A549 (cell line): ENCODE data around the gene ALS2. TPM values are rescaled to one million over a fixed set of nuclear protein-coding genes. Genes with fewer than 3 reads are reported as not detected.

Source experiments
- ATAC-seq, 2 experiments: fragments of 200-7000 bp in 1 of 2; fragments of >200 bp in 1 of 2; cut with Nextera tagmentation in 1 of 2; cut with Tn5 transposase in 1 of 2; 3 replicates each; pipeline versions ENCODE4 v1.8.0 to v1.9.1; 2018 to 2020; ENCODE audit warnings: mild to moderate bottlenecking in 1 of 2, moderate library complexity in 1 of 2
- CTCF ChIA-PET: fragments of 300-600 bp; sonication (Branson Sonifier 250); formaldehyde crosslinking; extraction: SDS; loops from one replicate; lab custom pipeline; 2021; ENCODE audit warnings: antibody characterized with exemption, inconsistent platforms; lab: Yijun Ruan, JAX
- POLR2A ChIA-PET: fragments of 350-600 bp; formaldehyde crosslinking; extraction: SDS; loops from one replicate; lab custom pipeline; 2021; ENCODE audit warnings: antibody characterized with exemption, inconsistent platforms; lab: Yijun Ruan, JAX
- DNase-seq, 2 experiments: peaks; one replicate each; pipeline versions ENCODE4 v3.0.0 to v3.0.0-alpha.2; 2011 to 2016; ENCODE audit warnings: low read depth in 1 of 2, low spot score in 1 of 2
- FAIRE-seq: peaks from 2 replicates; lab custom pipeline; 2011; peaks lifted over from hg19 to GRCh38; lab: Jason Lieb, UNC
- H3K27ac ChIP-seq, 2 experiments: fragments of >200 bp; sonication (Bioruptor Twin); formaldehyde crosslinking; 3 replicates each; pipeline ENCODE4 v1.5.1; 2016 to 2017
- H3K4me1 ChIP-seq: fragments of >200 bp; sonication (Bioruptor Twin); formaldehyde crosslinking; 3 replicates; pipeline ENCODE4 v1.6.1; 2016
- H3K4me2 ChIP-seq: fragments of >200 bp; sonication (Bioruptor Twin); formaldehyde crosslinking; 3 replicates; pipeline ENCODE4 v1.6.1; 2016
- H3K4me3 ChIP-seq: fragments of >200 bp; sonication (Bioruptor Twin); formaldehyde crosslinking; 3 replicates; pipeline ENCODE4 v1.5.1; 2016
- H3K9me3 ChIP-seq: fragments of >200 bp; sonication (Bioruptor Twin); formaldehyde crosslinking; 3 replicates; pipeline ENCODE4 v1.6.1; 2016
- CEBPB ChIP-seq, 2 experiments: fragments of >200 bp in 1 of 2; sonication (Bioruptor Twin) in 1 of 2; formaldehyde crosslinking in 1 of 2; IDR thresholded peaks; 2 replicates each; pipeline ENCODE4 v1.6.1; 2012 to 2016
- CHD2 ChIP-seq: fragments of 150-350 bp; IDR thresholded peaks from 2 replicates; pipeline ENCODE4 v1.6.1; 2014; ENCODE audit warnings: low read length; ENCODE audit not compliant: partially characterized antibody
- CHD4 ChIP-seq: fragments of 200-600 bp; sonication (generic); IDR thresholded peaks from 2 replicates; pipeline ENCODE4 v1.6.1; 2016; ENCODE audit warnings: antibody characterized with exemption, mild to moderate bottlenecking, borderline replicate concordance
- EHMT2 ChIP-seq: fragments of 200-600 bp; sonication (generic); IDR thresholded peaks from 2 replicates; pipeline ENCODE4 v1.6.1; 2016; ENCODE audit warnings: antibody characterized with exemption, low read depth, mild to moderate bottlenecking, moderate library complexity
- EP300 ChIP-seq, 2 experiments: fragments of >200 bp; sonication (Bioruptor Twin); formaldehyde crosslinking; IDR thresholded peaks; 2 replicates in 1 of 2; 3 replicates in 1 of 2; pipeline ENCODE4 v1.6.1; 2016 to 2017
- ESRRA ChIP-seq: fragments of 150-350 bp; IDR thresholded peaks from 2 replicates; pipeline ENCODE4 v1.6.1; 2014; ENCODE audit warnings: mild to moderate bottlenecking, low read length, borderline replicate concordance
- FOSL2 ChIP-seq, 2 experiments: fragments of 450-650 bp in 1 of 2; fragments of >200 bp in 1 of 2; sonication (Bioruptor Twin) in 1 of 2; formaldehyde crosslinking; IDR thresholded peaks; 2 replicates each; pipeline versions ENCODE4 v1.5.0 to v1.6.1; 2016 to 2020; ENCODE audit warnings: mild to moderate bottlenecking in 1 of 2, moderate library complexity in 1 of 2
- HOXB13 ChIP-seq: fragments of 250-450 bp; sonication (Bioruptor Pico); IDR thresholded peaks from 2 replicates; pipeline ENCODE4 v1.5.0; 2020; ENCODE audit warnings: low read depth, mild to moderate bottlenecking, moderate library complexity
- HOXB5 ChIP-seq: fragments of 250-450 bp; sonication (Bioruptor Pico); IDR thresholded peaks from 2 replicates; pipeline ENCODE4 v1.5.0; 2020; ENCODE audit warnings: mild to moderate bottlenecking, moderate library complexity
- JUN ChIP-seq, 2 experiments: fragments of >200 bp; sonication (Bioruptor Twin); formaldehyde crosslinking; IDR thresholded peaks; 2 replicates in 1 of 2; 3 replicates in 1 of 2; pipeline ENCODE4 v1.6.1; 2016 to 2017
- KDM1A ChIP-seq: fragments of 200-600 bp; sonication (generic); IDR thresholded peaks from 2 replicates; pipeline ENCODE4 v1.6.1; 2016; ENCODE audit warnings: low read depth, mild to moderate bottlenecking
- KDM5A ChIP-seq: fragments of 200-600 bp; sonication (generic); IDR thresholded peaks from 2 replicates; pipeline ENCODE4 v1.6.1; 2016; ENCODE audit warnings: antibody characterized with exemption, mild to moderate bottlenecking
- MAFK ChIP-seq: fragments of 450-650 bp; IDR thresholded peaks from 2 replicates; pipeline ENCODE4 v1.6.1; 2014; ENCODE audit not compliant: partially characterized antibody
- NFE2L2 ChIP-seq: fragments of 150-350 bp; conservative IDR thresholded peaks from 2 replicates; pipeline ENCODE4 v1.6.1; 2014; ENCODE audit warnings: low read length
- PHF8 ChIP-seq: fragments of 200-600 bp; sonication (generic); IDR thresholded peaks from 2 replicates; pipeline ENCODE4 v1.6.1; 2016; ENCODE audit warnings: low read depth, mild to moderate bottlenecking, antibody characterized with exemption, moderate library complexity, borderline replicate concordance
- POLR2A ChIP-seq: IDR thresholded peaks from 2 replicates; pipeline ENCODE4 v1.6.1; 2012; ENCODE audit warnings: mild to moderate bottlenecking, low read length
- RCOR1 ChIP-seq: fragments of 150-350 bp; IDR thresholded peaks from 2 replicates; pipeline ENCODE4 v1.6.1; 2014; ENCODE audit warnings: antibody characterized with exemption, low read length, low read depth
- RFX5 ChIP-seq: fragments of 450-650 bp; IDR thresholded peaks from 2 replicates; pipeline ENCODE4 v1.7.1; 2014; ENCODE audit warnings: antibody characterized with exemption, mild to moderate bottlenecking, moderate library complexity
- SMC3 ChIP-seq: fragments of >200 bp; sonication (Bioruptor Twin); formaldehyde crosslinking; IDR thresholded peaks from 3 replicates; pipeline ENCODE4 v1.6.1; 2018; ENCODE audit warnings: inconsistent platforms
- WGBS: methylation state at CpG from one replicate; pipeline ENCODE4 v1.1.6; 2017; ENCODE audit errors: missing lambda C conversion rate; 5-methylcytosine and 5-hydroxymethylcytosine counted together
- polyA minus RNA-seq: library from RNA; depleted of rRNA, polyadenylated mRNA; stranded (reverse); fragments of >200 nt; gene quantifications from 2 replicates; pipeline ENCODE4 v1.2.3, GENCODE V29; 2011; rRNA and poly(A)+ RNA removed
- polyA plus RNA-seq, 4 experiments: library from polyadenylated mRNA; depleted of rRNA in 3 of 4; stranded (reverse); fragments of >200 nt; fragmentation: RNase III in 1 of 4; extraction: RNeasy Plus Mini Kit Qiagen cat#74134 plus additional on column Dnase treatment in 1 of 4; gene quantifications; 2 replicates in 3 of 4; 3 replicates in 1 of 4; pipeline ENCODE4 v1.2.3, GENCODE V29; 2011 to 2017
- TF ChIP-seq, protein P1 (sequence below): fragments of 450-650 bp; IDR thresholded peaks from 2 replicates; pipeline ENCODE4 v1.6.1; 2014; ENCODE audit warnings: antibody characterized with exemption
- TF ChIP-seq, protein P2 (sequence below): IDR thresholded peaks from 2 replicates; pipeline ENCODE4 v1.6.1; 2012
- TF ChIP-seq, protein P3 (sequence below): IDR thresholded peaks from 2 replicates; pipeline ENCODE4 v1.6.1; 2012
- TF ChIP-seq, protein P4 (sequence below): fragments of 250-450 bp; sonication (Bioruptor Pico); IDR thresholded peaks from 2 replicates; pipeline ENCODE4 v1.5.0; 2021; ENCODE audit warnings: mild to moderate bottlenecking, moderate library complexity, borderline replicate concordance
- TF ChIP-seq, protein P5 (sequence below): fragments of >200 bp; sonication (Bioruptor Twin); formaldehyde crosslinking; IDR thresholded peaks from 3 replicates; pipeline ENCODE4 v1.6.1; 2016
- TF ChIP-seq, protein P6 (sequence below): IDR thresholded peaks from 2 replicates; pipeline ENCODE4 v1.6.1; 2012; ENCODE audit warnings: low read depth, borderline replicate concordance
- TF ChIP-seq, protein P7 (sequence below): fragments of >200 bp; sonication (Bioruptor Twin); formaldehyde crosslinking; IDR thresholded peaks from 2 replicates; pipeline ENCODE4 v1.6.1; 2016

The ALS2 gene
- polyA plus RNA-seq (2011; rRNA removed) (23.3 and 25.7 TPM in 2 replicates), polyA plus RNA-seq (2017; fragmentation: RNase III; extraction: RNeasy Plus Mini Kit Qiagen cat#74134 plus additional on column Dnase treatment) (14.3 to 18.2 TPM (median 18.1 TPM) in 3 replicates), polyA minus RNA-seq (33.2 and 37.1 TPM in 2 replicates)
- polyA plus RNA-seq (2012; cell fraction: cytosol; rRNA removed) = 5.5 and 6.6 TPM in 2 replicates
- polyA plus RNA-seq (2012; cell fraction: nucleus; rRNA removed) = 4.9 and 8.2 TPM in 2 replicates

DNA sequence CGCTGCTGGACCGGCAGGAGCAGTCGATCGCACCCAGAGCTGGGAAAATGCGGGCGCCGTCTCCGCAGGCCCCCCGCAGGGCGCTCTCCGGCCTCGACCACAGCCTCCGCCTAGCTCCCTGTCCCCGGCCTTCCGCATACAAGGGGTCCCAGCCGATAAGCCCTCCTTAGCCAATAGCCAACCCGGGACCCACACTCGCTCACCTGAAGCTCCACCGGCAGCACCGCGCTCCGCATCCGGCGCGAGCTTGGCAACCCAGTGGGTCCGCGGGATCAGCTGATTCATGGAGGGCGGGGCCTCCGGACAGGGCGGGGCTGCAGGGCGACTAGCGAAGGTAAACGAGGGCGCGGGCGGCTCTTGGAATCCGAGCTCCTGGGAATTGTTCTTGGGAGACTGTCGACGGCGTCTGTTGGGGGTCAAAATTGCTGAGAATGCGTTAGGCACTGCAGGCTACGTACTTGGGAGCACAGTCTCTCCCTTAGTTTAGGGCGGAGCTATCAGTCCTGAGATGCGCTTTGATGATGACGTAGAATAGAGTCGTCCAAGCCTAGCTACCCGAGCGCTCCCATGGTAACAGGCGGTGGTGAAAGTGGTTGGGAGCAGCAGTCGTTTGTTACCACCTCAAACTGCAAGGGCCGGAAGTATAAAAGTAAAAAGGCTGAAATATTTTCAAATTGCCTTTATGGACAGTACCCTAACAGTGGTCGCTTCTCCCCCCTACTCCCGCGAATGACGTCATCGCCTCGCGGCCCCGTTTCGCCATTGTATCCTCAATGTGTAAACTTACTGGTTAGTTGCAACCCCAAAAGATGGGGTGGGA lies at the start of gene ALS2:
TSS of gene ALS2 (minus strand) at position 260 of the 820 bp plus-strand sequence. CDS start 12,048 bp downstream, outside the sequence.
- Histone ChIP-seq H3K27ac (peak within 1 kb of the TSS; percentile 79 to 94), H3K4me1 (peaks cover 27% of the 10 kb centered on the region; the same call in 2 of the 3 replicates), H3K9me3 (no peaks in the 10 kb centered on the region), H3K4me3 (peak within 1 kb of the TSS; percentile 64), H3K4me2 (peak within 1 kb of the TSS; percentile 89)
- FAIRE-seq (peak; percentile 51), DNase-seq (peak; percentile 91 to 99), ATAC-seq (peak; percentile 92 to 95)
- TF ChIP-seq HOXB13 (no peak), MAFK (peak; percentile 89), JUN (IDR thresholded peaks at IDR 0.05) (peak; percentile 59 to 68; a peak in 2 of 5 replicates), CEBPB (IDR thresholded peaks at IDR 0.05) (peak in 1 of 2 experiments; percentile 65; a peak in 2 of 4 replicates), RFX5 (peak; percentile 69; the same call in 1 of the 2 replicates), POLR2A (peak; percentile 87), HOXB5 (CRISPR knock-in tag) (no peak), FOSL2 (IDR thresholded peaks at IDR 0.05) (no peak), FOSL2 (CRISPR knock-in tag; IDR thresholded peaks at IDR 0.05) (peak; percentile 87), PHF8 (peak; percentile 58; the same call in 1 of the 2 replicates), EHMT2 (no peak)
- TF ChIP-seq, protein P1, sequence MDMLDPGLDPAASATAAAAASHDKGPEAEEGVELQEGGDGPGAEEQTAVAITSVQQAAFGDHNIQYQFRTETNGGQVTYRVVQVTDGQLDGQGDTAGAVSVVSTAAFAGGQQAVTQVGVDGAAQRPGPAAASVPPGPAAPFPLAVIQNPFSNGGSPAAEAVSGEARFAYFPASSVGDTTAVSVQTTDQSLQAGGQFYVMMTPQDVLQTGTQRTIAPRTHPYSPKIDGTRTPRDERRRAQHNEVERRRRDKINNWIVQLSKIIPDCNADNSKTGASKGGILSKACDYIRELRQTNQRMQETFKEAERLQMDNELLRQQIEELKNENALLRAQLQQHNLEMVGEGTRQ = peak; percentile 64
- TF ChIP-seq, protein P2, sequence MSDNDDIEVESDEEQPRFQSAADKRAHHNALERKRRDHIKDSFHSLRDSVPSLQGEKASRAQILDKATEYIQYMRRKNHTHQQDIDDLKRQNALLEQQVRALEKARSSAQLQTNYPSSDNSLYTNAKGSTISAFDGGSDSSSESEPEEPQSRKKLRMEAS = no peak; the same call in none of the 2 replicates
- TF ChIP-seq, protein P3, sequence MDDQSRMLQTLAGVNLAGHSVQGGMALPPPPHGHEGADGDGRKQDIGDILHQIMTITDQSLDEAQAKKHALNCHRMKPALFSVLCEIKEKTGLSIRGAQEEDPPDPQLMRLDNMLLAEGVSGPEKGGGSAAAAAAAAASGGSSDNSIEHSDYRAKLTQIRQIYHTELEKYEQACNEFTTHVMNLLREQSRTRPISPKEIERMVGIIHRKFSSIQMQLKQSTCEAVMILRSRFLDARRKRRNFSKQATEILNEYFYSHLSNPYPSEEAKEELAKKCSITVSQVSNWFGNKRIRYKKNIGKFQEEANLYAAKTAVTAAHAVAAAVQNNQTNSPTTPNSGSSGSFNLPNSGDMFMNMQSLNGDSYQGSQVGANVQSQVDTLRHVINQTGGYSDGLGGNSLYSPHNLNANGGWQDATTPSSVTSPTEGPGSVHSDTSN = peak; percentile 36; the same call in 1 of the 2 replicates
- TF ChIP-seq, protein P4, sequence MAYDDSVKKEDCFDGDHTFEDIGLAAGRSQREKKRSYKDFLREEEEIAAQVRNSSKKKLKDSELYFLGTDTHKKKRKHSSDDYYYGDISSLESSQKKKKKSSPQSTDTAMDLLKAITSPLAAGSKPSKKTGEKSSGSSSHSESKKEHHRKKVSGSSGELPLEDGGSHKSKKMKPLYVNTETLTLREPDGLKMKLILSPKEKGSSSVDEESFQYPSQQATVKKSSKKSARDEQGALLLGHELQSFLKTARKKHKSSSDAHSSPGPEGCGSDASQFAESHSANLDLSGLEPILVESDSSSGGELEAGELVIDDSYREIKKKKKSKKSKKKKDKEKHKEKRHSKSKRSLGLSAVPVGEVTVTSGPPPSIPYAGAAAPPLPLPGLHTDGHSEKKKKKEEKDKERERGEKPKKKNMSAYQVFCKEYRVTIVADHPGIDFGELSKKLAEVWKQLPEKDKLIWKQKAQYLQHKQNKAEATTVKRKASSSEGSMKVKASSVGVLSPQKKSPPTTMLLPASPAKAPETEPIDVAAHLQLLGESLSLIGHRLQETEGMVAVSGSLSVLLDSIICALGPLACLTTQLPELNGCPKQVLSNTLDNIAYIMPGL = no peak
- TF ChIP-seq, protein P5, sequence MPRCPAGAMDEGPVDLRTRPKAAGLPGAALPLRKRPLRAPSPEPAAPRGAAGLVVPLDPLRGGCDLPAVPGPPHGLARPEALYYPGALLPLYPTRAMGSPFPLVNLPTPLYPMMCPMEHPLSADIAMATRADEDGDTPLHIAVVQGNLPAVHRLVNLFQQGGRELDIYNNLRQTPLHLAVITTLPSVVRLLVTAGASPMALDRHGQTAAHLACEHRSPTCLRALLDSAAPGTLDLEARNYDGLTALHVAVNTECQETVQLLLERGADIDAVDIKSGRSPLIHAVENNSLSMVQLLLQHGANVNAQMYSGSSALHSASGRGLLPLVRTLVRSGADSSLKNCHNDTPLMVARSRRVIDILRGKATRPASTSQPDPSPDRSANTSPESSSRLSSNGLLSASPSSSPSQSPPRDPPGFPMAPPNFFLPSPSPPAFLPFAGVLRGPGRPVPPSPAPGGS = peak; percentile 74; the same call in 2 of the 3 replicates
- POLR2A ChIA-PET = interaction anchor here (0.6 to 2.0 kb wide), 10 partner anchors 8 to 330 kb away, joined by 3 to 9 read pairs (median 3); partner anchors contain the start of genes FZD7, STRADB and TRAK2
- CTCF ChIA-PET = interaction anchor here (1.0 to 1.9 kb wide), 8 partner anchors 15 to 549 kb away, joined by 3 to 6 read pairs (median 4); no protein-coding TSS in a partner anchor
- under 1% methylated on average over 30 of the region's 60 CpGs for WGBS

DNA sequence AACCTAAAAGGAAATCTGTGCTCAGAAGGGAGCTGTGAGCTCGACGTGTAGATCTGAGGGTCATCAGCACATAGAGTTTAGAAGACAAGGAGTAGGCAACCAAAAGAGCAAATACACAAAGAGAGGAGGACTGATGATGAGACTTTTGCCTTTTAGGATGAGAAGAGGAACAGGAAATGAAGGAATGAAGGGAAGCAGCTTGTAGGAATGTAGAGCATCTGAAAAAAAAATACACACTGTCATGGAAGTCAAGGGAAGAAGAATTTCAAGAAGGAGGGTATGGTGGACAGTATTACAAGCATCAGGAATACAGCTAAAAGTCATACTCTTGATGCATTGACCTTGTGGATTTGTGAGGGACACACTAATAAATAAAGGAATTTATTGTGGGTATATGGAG lies 47.5 kb upstream of the ALS2 start:
- no peak overlapping the region for H3K4me2 ChIP-seq
- CTCF ChIA-PET = interaction anchor here (0.9 to 1.7 kb wide), 3 partner anchors 10 to 336 kb away, joined by 3 to 7 read pairs (median 3); no protein-coding TSS in a partner anchor

More for the DNA sequence above, 47.5 kb upstream of the ALS2 start:
- FAIRE-seq (no peak), ATAC-seq (no peak), DNase-seq (no peak)
- H3K27ac ChIP-seq = no peak overlapping the region
- no peaks in the 10 kb centered on the region for H3K9me3 ChIP-seq
- POLR2A ChIA-PET = no interaction called here
- H3K4me1 ChIP-seq = no peaks in the 10 kb centered on the region
- H3K4me3 ChIP-seq = no peak overlapping the region
- WGBS = 66% methylated on average over 2 of the region's 2 CpGs
- TF ChIP-seq, protein P6, sequence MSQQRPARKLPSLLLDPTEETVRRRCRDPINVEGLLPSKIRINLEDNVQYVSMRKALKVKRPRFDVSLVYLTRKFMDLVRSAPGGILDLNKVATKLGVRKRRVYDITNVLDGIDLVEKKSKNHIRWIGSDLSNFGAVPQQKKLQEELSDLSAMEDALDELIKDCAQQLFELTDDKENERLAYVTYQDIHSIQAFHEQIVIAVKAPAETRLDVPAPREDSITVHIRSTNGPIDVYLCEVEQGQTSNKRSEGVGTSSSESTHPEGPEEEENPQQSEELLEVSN = no peak
- TF ChIP-seq, protein P5 = no peak
- TF ChIP-seq CHD2 (no peak), CHD4 (no peak), SMC3 (no peak), KDM1A (no peak), ESRRA (no peak), KDM5A (no peak), MAFK (no peak), JUN (IDR thresholded peaks at IDR 0.05) (no peak), EP300 (IDR thresholded peaks at IDR 0.05) (no peak), NFE2L2 (no peak), RCOR1 (no peak)
- TF ChIP-seq, protein P7, sequence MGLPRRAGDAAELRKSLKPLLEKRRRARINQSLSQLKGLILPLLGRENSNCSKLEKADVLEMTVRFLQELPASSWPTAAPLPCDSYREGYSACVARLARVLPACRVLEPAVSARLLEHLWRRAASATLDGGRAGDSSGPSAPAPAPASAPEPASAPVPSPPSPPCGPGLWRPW = no peak
